Germinal center (tissue), 1 donor: ENCODE data around the gene PIGN.
"Not testable (repeated sequence)": the region's sequence is repeated elsewhere in the genome, so short reads cannot be mapped to it uniquely, and the experiment has no call there.

Experiments used
- DNase-seq: peaks from one replicate; pipeline ENCODE4 v3.0.0; 2012; ENCODE audit warnings: mixed read lengths, low spot score

PIGN gene

GRCh38 chr18:62054929-62055498, 131.8 kb downstream of the PIGN start:
- no peak for DNase-seq

GRCh38 chr18:62048279-62048678, 138.6 kb downstream of the PIGN start:
- no peak for DNase-seq

GRCh38 chr18:62045316-62045715, 141.5 kb downstream of the PIGN start:
- no peak for DNase-seq

- DNase-seq: no peak
Measured at GRCh38 chr18:62044490-62045000, 142.3 kb downstream of the PIGN start.

GRCh38 chr18:62037989-62038778, 148.7 kb downstream of the PIGN start:
- no peak for DNase-seq

GRCh38 chr18:62037012-62037742, 149.7 kb downstream of the PIGN start:
- DNase-seq: no peak

GRCh38 chr18:62034286-62034685, 152.6 kb downstream of the PIGN start:
- DNase-seq: not testable (repeated sequence)

GRCh38 chr18:62033756-62034155, 153.1 kb downstream of the PIGN start:
- no peak for DNase-seq

GRCh38 chr18:62033207-62033606, 153.6 kb downstream of the PIGN start:
- DNase-seq: no peak

- no peak for DNase-seq
Measured at GRCh38 chr18:62030091-62030985, 156.5 kb downstream of the PIGN start.

GRCh38 chr18:62028715-62029114, 158.1 kb downstream of the PIGN start:
- DNase-seq: no peak

GRCh38 chr18:62027914-62028520, 158.8 kb downstream of the PIGN start:
- no peak for DNase-seq

GRCh38 chr18:62026586-62026985, 160.3 kb downstream of the PIGN start:
- DNase-seq: no peak

GRCh38 chr18:62024983-62025382, 161.9 kb downstream of the PIGN start:
- no peak for DNase-seq

GRCh38 chr18:62023536-62023935, 163.3 kb downstream of the PIGN start:
- no peak for DNase-seq

GRCh38 chr18:62018759-62019041, 168.2 kb downstream of the PIGN start:
- DNase-seq: no peak

GRCh38 chr18:62018034-62018758, 168.7 kb downstream of the PIGN start:
- DNase-seq: no peak

- DNase-seq: no peak
Measured at GRCh38 chr18:62017618-62018017, 169.2 kb downstream of the PIGN start.

GRCh38 chr18:62011416-62011815, 175.4 kb downstream of the PIGN start:
- DNase-seq: no peak

- no peak for DNase-seq
Measured at GRCh38 chr18:62009521-62009920, 177.3 kb downstream of the PIGN start.

GRCh38 chr18:62001396-62001795, 185.5 kb downstream of the PIGN start:
- no peak for DNase-seq
